Measurements from ENCODE around the gene TSPAN17. TPM values are rescaled to one million over a fixed set of nuclear protein-coding genes. Genes with fewer than 3 reads are reported as not detected.

The TSPAN17 gene
- polyA plus RNA-seq, 1 experiment = 40.9 TPM

- TF ChIP-seq CTCF (IDR thresholded peaks at IDR 0.05; ENCODE audit: low read depth, low read length) = no peak
- Histone ChIP-seq H3K27ac (ENCODE audit: low read depth, low read length) (no peak overlapping the region), H3K9me3 (ENCODE audit: control insufficient read depth, insufficient read depth, low read length) (no peaks in the 10 kb centered on the region), H3K27me3 (ENCODE audit: control insufficient read depth, insufficient read depth, low read length) (peaks cover 58% of the 10 kb centered on the region), H3K4me3 (ENCODE audit: low read depth, low read length) (no peak overlapping the region)
- ChIA-PET POLR2A (no interaction called here), CTCF (no interaction called here)
- DNase-seq (ENCODE audit: low read depth, low spot score) = no peak
These were observed 21.1 kb upstream of the TSPAN17 start for GRCh38 chr5:176625966-176626875.

GRCh38 chr5:176626876-176627236 is 20.4 kb upstream of the TSPAN17 start:
- no peak overlapping the region for H3K4me3 ChIP-seq (ENCODE audit: low read depth, low read length)
- DNase-seq (ENCODE audit: low read depth, low spot score) = no peak
- ChIA-PET CTCF (no interaction called here), POLR2A (no interaction called here)
- no peak for TF ChIP-seq CTCF (IDR thresholded peaks at IDR 0.05; ENCODE audit: low read depth, low read length)
- no peaks in the 10 kb centered on the region for H3K9me3 ChIP-seq (ENCODE audit: control insufficient read depth, insufficient read depth, low read length)
- no peak overlapping the region for H3K27ac ChIP-seq (ENCODE audit: low read depth, low read length)
- H3K27me3 ChIP-seq (ENCODE audit: control insufficient read depth, insufficient read depth, low read length) = peaks cover 60% of the 10 kb centered on the region

- ChIA-PET POLR2A (no interaction called here), CTCF (no interaction called here)
- DNase-seq (ENCODE audit: low read depth, low spot score) = no peak
- no peak overlapping the region for H3K27ac ChIP-seq (ENCODE audit: low read depth, low read length)
- TF ChIP-seq CTCF (IDR thresholded peaks at IDR 0.05; ENCODE audit: low read depth, low read length) = no peak
- peaks cover 59% of the 10 kb centered on the region for H3K27me3 ChIP-seq (ENCODE audit: control insufficient read depth, insufficient read depth, low read length)
- no peaks in the 10 kb centered on the region for H3K9me3 ChIP-seq (ENCODE audit: control insufficient read depth, insufficient read depth, low read length)
- H3K4me3 ChIP-seq (ENCODE audit: low read depth, low read length) = no peak overlapping the region
These were observed 19.7 kb upstream of the TSPAN17 start for GRCh38 chr5:176627582-176627981.

- ChIA-PET CTCF (interaction anchor here (1.9 kb wide), 1 partner anchor 32 kb away, joined by 6 read pairs; no protein-coding TSS in a partner anchor), POLR2A (no interaction called here)
- Histone ChIP-seq H3K27ac (ENCODE audit: low read depth, low read length) (no peak overlapping the region), H3K27me3 (ENCODE audit: control insufficient read depth, insufficient read depth, low read length) (peaks cover 65% of the 10 kb centered on the region), H3K9me3 (ENCODE audit: control insufficient read depth, insufficient read depth, low read length) (no peaks in the 10 kb centered on the region), H3K4me3 (ENCODE audit: low read depth, low read length) (no peak overlapping the region)
- DNase-seq (ENCODE audit: low read depth, low spot score) = no peak
- no peak for TF ChIP-seq CTCF (IDR thresholded peaks at IDR 0.05; ENCODE audit: low read depth, low read length)
These were observed 18.7 kb upstream of the TSPAN17 start for GRCh38 chr5:176628406-176629228.

All from AG04450 (cell line).